Activated CD4-positive, CD25-positive, alpha-beta regulatory T cell treated with anti-CD3 and anti-CD28 coated beads, Interleukin-2, amount 50 U/mL, for 16 hours (primary cell): Measurements from ENCODE around the gene AP3S1.
"Not testable (repeated sequence)": the region's sequence is repeated elsewhere in the genome, so short reads cannot be mapped to it uniquely, and the experiment has no call there.

Experiments used
- DNase-seq: peaks from one replicate; pipeline ENCODE4 v3.0.0-alpha.2; 2020; ENCODE audit warnings: low read depth, low spot score

AP3S1 gene

DNA sequence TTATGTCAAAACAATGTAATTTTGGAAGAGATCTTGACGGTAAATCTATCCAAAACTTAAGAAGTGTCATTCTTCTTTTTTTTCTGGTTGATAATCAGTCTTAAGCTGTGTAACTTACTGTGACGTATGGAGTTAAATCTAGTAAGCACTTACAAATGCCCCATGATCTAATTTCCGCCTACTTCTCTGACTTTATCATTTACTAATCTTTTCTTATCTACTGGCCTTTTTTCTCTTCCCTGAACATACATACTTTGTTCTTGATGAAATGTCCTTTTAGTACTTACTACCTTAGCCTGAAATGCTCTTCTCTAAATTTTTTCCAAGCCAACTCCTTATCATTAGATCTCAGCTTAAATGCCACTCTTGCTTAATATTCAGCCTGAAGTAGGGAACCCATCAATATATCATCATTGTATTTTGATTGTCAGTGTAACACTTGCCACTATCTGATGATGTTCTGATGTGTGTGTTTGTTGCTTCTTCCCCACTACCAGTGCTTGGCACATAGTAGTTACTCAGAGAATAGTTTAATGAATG, 27.6 kb downstream of the AP3S1 start:
- no peak for DNase-seq

DNA sequence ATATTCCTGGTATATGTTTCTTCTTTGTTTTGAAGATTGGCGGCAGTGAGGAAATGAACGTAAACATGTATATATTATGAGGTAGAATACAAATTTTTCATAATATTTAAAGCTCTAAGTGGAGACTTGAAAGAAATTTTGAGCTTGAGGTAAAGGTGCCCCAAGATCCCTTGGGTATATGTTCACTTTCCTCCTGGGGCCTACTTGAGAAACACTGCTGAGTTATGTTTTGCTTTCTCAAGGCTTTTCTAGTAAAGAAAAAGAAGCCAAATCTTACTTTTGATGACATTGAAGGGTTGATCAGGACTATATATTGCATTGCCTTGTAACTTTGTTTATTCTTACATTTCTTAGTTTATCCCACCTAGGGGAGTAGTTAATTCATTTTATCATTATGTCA, 30.7 kb downstream of the AP3S1 start:
- DNase-seq = no peak

DNA sequence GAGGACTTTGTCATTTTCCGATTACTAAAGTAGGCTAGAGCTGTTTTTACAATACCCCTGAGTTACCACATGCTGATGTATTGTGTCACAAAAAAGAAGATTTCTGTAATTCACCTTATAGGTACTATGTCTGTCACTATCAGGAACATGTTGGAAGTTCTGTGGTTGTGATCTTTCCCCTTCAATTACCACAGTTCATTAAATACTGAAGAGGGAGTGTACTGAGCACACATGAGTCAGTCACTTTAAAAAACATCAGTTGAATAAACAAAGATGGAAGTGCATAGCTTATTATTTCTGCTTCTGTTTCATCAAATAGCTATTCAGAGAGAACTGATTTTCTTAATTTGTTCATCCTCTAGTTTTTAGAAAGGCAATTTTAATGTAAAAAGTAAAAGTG, 31.7 kb downstream of the AP3S1 start:
- DNase-seq = no peak

DNA sequence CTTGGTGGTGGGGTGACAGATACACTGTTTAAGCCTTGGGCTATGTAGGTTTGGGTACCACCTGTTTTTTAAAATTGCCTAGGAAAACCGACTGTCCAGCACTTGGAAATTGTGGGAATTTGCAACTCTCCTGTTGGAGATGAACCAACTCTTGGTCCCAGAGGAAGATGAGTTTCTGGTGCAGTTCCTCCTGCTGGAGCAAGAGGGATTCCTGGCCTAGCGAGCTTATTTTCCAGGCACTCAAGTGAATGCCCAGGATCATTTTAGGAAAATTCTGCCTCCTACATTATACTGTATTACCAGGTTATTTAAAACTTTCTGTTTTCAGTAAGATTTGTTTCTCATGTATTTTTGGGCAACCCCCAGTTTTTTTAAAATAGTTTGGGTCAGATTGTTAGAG, 33.7 kb downstream of the AP3S1 start:
- no peak for DNase-seq

DNA sequence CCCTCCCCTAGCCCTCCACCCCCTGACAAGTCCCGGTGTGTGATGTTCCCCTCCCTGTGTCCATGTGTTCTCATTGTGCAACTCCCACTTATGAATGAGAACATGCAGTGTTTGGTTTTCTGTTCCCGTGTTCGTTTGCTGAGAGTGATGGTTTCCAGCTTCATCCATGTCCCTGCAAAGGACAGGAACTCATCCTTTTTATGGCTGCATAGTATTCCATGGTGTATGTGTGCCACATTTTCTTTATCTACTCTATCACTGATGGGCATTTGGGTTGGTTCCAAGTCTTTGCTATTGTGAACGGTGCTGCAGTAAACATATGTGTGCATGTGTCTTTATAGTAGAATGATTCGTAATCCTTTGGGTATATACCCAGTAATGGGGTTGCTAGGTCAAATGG, 35.6 kb downstream of the AP3S1 start:
- DNase-seq = not testable (repeated sequence)

DNA sequence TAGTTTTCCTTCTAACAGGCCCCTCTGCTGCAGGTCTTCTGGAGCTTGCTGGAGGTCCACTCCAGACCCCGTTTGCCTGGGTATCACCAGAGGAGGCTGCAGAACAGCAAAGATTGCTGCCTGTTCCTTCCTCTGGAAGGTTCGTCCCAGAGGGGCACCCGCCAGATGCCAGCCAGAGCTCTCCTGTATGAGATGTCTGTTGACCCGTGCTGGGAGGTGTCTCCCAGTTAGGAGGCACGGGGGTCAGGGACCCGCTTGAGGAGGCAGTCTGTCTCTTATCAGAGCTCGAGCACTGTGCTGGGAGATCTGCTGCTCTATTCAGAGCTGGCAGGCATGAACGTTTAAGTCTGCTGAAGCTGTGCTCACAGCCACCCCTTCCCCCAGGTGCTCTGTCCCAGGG, 40.7 kb downstream of the AP3S1 start:
- not testable (repeated sequence) for DNase-seq

DNA sequence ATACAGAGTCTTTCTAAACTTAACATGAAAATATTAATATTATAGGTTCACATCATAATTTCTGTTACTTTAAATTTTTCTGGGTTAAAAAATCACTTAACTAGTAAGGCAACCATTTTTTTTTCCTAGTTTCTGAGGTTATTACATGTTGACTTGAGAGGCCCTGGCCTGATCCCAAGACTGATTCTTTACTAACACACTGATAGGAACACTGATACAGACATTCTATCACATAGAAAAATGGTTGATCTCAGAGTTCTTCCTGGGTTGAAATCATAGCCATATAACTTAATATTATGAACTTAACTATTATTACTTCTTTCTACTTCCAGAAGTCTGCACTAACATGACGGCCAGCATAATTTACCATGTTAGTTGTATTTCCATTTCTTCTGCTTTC, 43.0 kb downstream of the AP3S1 start:
- DNase-seq = no peak

DNA sequence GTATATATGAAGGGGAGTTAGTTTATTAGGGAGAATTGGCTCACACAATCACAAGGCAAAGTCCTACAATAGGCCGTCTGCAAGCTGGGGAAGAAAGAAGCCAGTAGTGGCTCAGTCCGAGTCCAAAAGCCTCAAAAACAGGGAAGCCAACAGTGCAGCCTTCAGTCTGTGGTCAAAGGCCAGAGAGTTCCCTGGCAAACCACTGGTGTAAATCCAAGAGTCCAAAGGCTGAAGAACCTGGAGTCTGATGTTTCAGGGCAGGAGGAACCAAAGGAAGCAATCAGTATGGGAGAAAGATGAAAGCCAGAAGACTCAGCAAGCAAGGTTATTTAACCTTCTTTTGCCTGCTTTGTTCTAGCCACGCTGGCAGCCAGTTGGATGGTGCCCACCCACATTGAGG, 43.5 kb downstream of the AP3S1 start:
- DNase-seq = not testable (repeated sequence)

DNA sequence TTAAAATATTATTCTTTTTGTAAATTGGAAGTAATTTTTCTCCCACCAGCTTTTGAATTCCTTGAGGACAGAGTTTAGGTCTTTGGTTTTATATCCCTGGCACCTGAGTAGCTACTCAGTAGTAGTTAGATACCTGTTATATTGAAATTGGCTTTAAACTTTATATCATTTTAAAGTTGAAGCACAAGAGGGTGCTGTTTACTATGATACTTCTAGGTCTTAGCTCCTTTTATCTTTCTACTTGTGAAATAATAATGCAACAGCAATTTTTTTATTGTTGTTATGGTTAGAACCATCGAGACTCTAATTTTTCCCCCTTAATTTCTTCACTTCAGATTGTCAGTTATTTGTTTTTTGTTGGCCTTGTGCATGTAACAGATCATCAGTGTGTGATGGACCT, 46.3 kb downstream of the AP3S1 start:
- no peak for DNase-seq

DNA sequence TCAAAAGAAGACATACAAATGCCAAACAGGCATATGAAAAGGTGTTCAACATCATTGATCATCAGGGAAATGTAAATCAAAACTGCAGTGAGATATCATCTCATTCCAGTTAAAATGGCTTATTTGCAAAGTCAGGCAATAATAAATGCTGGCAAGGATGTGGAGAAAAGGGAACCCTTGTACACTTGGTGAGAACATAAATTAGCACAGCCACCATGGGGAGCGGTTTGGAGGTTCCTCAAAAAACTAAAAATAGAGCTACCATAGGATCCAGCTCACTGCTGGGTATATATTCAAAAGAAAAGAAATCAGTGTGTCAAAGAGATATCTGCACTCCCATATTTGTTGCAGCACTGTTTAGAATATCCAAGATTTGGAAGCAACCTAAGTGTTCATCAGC, 50.3 kb downstream of the AP3S1 start:
- DNase-seq = no peak

DNA sequence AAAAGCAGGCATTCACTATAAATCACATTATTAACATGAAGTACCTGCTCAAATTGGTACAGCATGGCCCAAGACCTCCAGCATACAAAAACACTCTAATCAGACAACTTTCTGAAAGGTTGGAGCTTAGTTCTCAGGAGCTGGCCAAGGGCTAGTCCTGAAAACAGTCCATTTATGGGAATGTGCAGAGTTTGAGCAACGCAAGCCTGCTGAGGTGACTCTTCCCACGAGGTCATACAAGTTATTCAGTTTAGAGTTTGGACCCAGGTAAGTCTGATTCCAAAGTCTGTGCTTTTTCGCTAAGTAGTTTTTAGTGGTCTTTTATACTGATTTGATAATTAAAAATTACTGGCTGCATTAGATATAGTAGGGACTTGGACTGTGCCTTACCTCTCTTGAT, 52.6 kb downstream of the AP3S1 start:
- DNase-seq = no peak

DNA sequence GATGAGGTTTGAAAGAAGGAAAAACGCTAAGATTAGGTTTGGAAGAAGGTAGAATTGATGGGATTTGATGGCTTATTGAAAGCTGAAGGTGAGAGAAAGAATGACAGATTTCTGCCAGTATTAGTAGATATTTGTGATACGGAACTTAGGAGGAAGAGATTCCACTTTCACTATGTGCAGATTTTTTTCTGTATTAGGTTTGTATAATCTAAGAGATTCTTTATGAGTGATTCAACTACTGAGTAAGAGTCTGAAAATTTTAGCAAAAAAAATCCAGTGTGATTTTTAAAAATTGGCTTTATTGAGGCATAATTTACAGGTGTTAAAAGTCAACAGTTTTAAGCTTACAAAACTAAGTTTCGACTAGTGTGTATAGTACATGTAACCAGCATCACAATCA, 54.1 kb downstream of the AP3S1 start:
- no peak for DNase-seq

DNA sequence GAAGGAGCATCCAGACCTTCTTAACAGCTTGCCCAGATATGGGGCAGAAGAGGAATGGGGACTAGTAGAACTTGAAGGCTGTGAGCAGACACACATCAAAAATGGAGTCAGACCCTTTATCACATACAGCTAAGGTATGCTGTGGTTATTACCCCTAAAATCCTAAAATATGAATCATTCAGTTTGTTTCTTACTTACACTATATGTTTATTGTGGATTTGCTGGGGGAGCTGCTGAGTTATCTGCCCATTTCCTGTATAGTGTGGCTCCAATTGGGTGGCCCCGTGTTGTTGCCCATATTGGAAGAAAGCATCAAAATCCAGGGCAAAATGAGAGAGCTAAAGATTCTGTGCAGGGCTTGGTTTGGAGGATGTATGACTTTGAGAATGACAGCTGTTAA, 56.9 kb downstream of the AP3S1 start:
- DNase-seq = no peak

DNA sequence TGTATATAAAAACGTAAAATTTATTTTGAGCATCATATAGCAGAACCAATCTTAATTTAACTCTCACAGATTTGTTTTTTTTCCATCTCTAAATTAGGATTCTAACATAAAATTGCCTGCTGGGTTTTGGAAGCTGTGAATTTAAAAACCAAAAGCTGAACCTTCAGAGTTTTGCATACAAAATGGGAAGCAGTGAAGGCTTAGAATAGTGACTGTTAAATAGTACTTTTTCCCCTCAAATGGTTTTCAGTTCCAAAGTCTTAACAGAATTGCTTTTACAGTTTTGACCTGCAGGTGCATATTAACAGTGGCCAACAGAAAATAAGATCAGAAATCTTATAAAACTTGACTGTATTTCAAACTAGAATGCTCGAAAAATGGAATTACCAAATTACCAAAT, 65.4 kb downstream of the AP3S1 start:
- DNase-seq = no peak

DNA sequence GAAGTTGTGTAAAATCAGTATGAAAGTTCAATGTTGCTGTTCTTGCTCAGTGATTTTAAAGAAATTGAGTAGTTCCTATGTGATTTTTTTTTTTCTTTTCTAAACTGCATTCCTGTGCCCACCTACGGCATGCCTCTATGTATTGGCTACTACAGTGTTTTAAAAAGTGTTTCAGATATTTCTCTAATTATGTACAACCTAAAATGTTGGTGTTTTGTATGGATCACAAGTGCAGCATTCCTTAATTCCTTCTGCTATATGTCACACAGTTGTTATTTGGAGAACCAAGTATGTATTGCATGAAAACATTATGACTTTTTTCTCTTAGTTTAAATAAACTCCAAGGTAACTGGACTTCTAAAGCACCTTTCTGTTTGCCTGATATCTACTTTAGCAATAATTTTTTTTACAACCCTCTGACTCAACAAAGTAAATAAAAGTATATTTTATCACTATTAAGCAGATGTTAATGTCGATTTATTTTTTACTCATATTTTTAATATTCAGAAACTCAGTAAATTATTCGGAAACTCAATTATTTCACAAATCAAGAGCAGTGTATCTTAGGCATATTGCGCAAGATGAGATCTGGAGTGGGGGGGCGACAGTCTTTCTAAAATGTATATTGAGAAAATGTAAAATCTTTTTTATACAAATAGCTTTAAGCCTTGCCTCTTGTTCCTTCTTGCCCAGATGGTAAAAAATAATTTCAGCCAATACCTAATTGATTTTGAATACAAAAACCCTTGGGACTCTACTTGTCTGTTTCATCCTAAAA, 72.1 kb downstream of the AP3S1 start:
- not testable (repeated sequence) for DNase-seq

DNA sequence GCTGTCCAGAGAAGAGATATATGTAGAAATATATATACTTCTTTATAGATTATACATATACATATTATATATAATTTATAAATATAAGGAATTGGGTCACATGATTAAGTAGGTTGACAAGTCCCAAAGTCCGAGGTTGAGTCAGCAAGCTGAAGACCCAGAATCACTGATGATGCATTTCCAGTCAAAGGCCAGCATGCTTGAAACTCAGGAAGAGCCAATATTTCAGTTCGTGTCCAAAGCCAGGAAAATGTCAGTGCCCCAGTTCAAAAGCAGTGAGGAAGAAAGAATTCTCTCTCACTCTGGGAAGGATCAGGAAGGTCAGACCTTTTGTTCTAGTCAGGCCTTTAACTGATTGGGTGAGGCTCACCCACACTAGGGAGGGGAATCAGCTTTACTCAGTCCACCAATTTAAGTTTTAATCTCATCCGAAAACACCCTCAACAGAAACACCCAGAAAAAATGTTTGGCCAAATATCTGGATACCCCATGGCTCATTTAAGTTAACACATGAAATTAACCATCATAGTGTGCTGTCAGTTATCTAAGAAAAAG, 78.5 kb downstream of the AP3S1 start:
- no peak for DNase-seq

DNA sequence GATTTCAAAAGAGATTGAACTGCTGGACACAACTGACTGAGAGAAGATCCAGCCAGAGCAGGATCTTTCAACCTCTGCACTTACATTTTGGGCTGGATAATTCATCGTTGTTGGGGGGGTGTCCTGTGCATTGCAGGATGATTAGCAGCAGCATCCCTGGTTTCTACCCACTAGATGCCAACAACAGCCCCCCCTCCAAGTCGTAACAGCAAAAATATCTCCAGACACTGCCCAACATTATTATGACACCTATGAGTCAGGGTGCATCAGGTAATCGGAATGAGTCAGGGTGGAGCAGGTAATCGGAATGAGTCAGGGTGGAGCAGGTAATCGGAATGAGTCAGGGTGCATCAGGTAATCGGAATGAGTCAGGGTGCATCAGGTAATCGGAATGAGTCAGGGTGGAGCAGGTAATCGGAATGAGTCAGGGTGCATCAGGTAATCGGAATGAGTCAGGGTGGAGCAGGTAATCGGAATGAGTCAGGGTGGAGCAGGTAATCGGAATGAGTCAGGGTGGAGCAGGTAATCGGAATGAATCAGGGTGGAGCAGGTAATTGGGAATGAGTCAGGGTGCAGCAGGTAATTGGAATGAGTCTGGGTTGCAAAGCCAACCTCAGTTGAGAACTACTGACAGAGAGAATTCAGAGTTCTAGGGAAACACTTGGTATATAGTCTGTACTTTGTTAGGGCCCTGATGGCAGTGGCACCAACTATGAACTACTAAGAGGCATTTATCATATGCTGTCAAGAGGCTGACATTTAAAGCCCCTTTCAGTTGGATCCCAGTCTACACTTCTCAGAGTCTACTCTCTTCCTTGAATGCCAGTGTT, 87.1 kb downstream of the AP3S1 start:
- DNase-seq = not testable (repeated sequence)

DNA sequence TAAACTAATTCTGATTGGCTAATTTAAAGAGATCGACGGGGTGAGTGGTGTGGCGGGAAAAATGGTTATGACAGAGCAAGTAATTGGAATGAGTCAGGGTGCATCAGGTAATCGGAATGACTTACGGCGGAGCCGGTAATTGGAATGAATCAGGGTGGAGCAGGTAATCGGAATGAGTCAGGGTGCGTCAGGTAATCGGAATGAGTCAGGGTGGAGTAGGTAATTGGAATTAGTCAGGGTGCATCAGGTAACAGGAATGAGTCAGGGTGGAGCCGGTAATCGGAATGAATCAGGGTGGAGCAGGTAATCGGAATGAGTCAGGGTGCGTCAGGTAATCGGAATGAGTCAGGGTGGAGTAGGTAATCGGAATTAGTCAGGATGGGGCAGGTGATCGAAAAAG, 88.4 kb downstream of the AP3S1 start:
- DNase-seq = not testable (repeated sequence)

DNA sequence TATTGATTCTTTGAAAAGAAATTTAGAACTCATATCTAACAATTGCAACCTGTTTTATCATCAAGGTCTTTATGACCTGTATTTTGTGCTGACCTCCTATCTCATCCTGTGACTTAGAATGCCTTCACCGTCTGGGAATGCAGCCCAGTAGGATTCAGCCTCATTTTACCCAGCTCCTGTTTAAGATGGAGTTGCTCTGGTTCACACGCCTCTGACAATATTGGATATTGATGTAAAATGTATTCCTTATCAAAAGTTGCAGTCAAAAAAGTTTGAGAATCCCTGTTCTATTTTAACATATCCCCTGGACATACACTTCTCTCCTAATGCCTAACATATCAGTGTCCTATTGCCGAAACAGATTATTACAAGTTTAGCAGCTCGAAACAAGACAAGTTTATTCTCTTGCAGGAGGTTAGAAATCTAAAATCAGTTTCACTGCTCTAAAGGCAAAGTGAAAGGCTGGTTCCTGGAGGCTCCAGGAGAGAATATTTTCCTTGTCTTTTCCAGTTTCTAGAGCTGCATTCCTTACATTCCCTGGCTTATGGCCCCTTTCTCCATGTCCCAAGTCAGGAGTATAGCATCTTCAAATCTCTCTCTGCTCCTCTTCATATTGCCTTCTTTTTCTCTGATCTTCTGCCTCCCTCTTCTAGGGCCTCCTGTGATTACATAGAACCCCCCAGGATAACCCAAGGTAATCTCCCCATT, 89.0 kb downstream of the AP3S1 start:
- DNase-seq = no peak

DNA sequence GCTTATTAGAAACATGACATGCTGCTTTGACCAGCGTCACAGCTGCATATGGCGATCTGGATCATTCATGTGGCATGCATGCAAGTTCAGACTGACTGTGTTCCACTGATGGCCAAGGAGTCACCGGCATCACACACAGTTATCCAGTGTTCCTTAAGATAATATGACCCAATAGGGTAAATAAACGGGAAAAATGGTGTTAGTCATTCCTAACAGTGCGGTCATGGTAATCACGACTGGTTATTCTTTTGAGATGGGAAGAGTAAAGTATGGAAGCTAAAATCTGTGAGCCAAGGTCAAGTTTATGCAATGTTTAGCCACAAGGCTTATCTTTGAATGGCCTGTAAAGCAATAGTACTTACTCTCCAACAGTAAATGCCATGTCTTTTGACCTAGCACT, 91.3 kb downstream of the AP3S1 start:
- no peak for DNase-seq

DNA sequence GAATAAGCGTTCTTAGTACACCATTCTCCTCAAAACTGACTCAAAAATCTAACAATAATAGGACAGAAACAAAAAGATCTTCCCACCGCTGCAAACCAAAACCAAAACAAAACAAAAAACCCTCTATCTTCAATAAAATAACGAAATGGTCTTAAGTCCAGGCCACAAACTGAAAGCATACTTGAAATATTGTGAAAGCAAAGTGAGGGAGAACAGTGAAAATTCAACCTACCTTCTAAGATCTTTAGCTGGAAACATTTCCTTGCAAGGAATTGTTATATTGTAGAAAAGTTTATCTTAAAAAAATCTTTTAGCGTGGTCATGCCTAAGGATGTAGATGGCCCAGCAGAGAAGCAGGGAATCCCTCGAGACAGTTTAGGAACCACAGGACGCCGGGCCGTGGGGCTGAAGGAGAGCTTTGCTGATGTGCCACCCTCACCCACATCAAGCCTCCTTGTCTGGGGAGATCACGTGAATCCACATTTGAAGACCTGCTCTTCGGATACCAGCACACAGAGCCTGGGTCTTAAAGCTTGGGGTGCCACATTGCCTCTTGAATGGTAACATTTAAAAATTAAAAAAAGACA, 92.7 kb downstream of the AP3S1 start:
- DNase-seq = no peak

DNA sequence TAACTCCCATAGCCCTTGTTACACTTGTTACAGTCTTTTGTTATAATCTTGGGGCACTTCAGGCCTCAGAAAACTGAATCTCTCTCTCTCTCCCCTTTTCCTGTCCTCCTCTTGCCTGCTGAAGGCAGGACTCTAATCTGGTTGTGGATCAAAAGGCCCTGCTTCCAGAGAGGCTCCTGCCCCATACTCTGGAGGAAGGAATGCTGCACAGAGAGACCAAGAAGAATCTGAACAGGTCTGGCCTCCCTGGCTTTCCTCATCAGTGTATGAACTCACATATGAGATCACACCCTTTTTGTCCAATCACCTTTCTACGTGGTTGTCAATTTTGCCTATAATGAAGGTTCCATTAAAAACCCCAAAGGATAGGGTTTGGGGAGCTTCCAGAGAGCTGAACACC, 94.3 kb downstream of the AP3S1 start:
- no peak for DNase-seq
